22Rv1 (cell line): Measurements from ENCODE around the gene GPC6.

Source experiments
- ZFX ChIP-seq: fragments of 450-650 bp; IDR thresholded peaks from 2 replicates; pipeline ENCODE4 v1.6.1; 2017; ENCODE audit warnings: antibody characterized with exemption, borderline replicate concordance
- TF ChIP-seq, protein P1 (sequence below): fragments of 450-650 bp; IDR thresholded peaks from 2 replicates; pipeline ENCODE4 v1.5.1; 2017; ENCODE audit warnings: mild to moderate bottlenecking

DNA sequence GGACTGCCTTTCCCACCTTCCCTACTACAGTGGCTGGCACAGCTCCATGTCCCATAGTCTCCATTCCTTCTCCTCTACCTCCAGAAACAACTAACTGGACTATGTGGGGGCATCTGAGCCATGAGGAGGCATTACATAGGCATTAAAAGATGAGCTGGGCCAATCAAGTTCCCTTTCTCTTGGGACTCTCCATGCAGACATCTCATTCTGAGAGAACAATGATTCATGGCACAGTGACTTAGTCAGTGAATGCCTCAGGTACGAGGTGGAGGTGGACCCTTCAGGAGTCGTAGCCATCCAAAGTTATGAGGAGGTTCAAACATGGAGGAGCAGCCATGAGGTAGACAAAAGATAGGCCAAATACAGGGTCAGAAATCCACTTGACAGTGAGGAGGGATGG is 70.0 kb downstream of the GPC6 start:
- TF ChIP-seq, protein P1, sequence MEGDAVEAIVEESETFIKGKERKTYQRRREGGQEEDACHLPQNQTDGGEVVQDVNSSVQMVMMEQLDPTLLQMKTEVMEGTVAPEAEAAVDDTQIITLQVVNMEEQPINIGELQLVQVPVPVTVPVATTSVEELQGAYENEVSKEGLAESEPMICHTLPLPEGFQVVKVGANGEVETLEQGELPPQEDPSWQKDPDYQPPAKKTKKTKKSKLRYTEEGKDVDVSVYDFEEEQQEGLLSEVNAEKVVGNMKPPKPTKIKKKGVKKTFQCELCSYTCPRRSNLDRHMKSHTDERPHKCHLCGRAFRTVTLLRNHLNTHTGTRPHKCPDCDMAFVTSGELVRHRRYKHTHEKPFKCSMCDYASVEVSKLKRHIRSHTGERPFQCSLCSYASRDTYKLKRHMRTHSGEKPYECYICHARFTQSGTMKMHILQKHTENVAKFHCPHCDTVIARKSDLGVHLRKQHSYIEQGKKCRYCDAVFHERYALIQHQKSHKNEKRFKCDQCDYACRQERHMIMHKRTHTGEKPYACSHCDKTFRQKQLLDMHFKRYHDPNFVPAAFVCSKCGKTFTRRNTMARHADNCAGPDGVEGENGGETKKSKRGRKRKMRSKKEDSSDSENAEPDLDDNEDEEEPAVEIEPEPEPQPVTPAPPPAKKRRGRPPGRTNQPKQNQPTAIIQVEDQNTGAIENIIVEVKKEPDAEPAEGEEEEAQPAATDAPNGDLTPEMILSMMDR = no peak
- no peak for TF ChIP-seq ZFX
